ENCODE measurements around the gene SCUBE1. TPM values are rescaled to one million over a fixed set of nuclear protein-coding genes. Genes with fewer than 3 reads are reported as not detected.

SCUBE1 gene
- total and polyA plus RNA-seq, 2 of the 8 experiments (the other 6 are each of a cell fraction or from before 2014, with no cell fraction given), result 2.3 to 4.9 TPM

DNA sequence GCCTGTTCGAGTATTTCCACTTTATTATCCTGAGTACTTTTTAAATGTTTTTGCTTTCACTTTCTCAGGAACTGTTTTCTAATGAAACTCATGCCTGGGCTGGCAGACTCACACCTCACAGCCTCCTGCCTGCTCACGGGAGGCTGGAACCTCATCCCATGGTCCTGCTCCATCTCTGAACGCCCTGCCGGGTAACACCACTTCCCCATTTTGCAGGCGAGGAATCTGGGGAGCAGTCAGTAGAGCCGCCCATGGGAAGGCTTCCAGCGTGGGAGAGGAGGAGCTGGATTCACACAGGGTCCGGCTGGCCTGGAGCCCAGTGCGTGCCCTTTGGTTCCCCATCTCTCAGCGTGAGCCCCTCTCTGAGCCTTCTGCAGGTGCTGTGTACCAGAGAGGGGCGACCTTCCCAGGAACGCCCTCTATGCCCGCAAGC lies 53.6 kb downstream of the SCUBE1 start:
- 85% methylated on average over 13 of the region's 13 CpGs; no CpG with 5 or more reads in 1 of the 2 experiments for WGBS, 2 experiments (ENCODE audit: extremely low coverage in 1 of 2, insufficient coverage in 1 of 2, insufficient read length in 1 of 2, insufficient replicate concordance in 2 of 2, low coverage in 1 of 2, low lambda C conversion rate in 2 of 2, missing lambda C conversion rate in 1 of 2)
- TF ChIP-seq JUND (IDR thresholded peaks at IDR 0.05; ENCODE audit: low read length) (no peak), CHD2 (IDR thresholded peaks at IDR 0.05; ENCODE audit: low read length) (no peak), ASH2L (IDR thresholded peaks at IDR 0.05; ENCODE audit: low read length) (no peak), SUZ12 (IDR thresholded peaks at IDR 0.05; ENCODE audit: low read length) (no peak), KDM1A (IDR thresholded peaks at IDR 0.05; ENCODE audit: borderline replicate concordance, low read length) (no peak)

More for the DNA sequence above, 53.6 kb downstream of the SCUBE1 start:
- Histone ChIP-seq H3K79me2 (ENCODE audit: control insufficient read depth in 1 of 2, insufficient read depth in 2 of 2, low read length in 2 of 2) (no peaks in the 10 kb centered on the region), H4K91ac (replicated peaks; ENCODE audit: insufficient read length, low read length) (no peak overlapping the region), H3K4me3 (ENCODE audit: extremely low read depth in 1 of 4, insufficient read depth in 2 of 4, low read depth in 3 of 4, low read length in 4 of 4) (no peak overlapping the region), H2BK5ac (ENCODE audit: low read depth, low read length) (no peak overlapping the region; the same call in 1 of the 2 replicates), H3K27me3 (replicated peaks in 1 of 4; ENCODE audit: control insufficient read depth in 3 of 4, extremely low read depth in 1 of 4, insufficient read depth in 3 of 4, low read length in 3 of 4) (no peaks in the 10 kb centered on the region), H3K27ac (ENCODE audit: low read depth, low read length) (no peak overlapping the region), H3K36me3 (ENCODE audit: control insufficient read depth in 2 of 4, insufficient read depth in 4 of 4, low read length in 3 of 4) (no peaks in the 10 kb centered on the region), H3K9ac (replicated peaks in 1 of 4; ENCODE audit: extremely low read depth in 1 of 4, low read depth in 3 of 4, low read length in 3 of 4) (no peak overlapping the region), H4K5ac (ENCODE audit: insufficient read length, low read depth, low read length) (no peak overlapping the region), H3K18ac (ENCODE audit: extremely low read depth, low read length) (no peak overlapping the region), H4K20me1 (replicated peaks in 1 of 2; ENCODE audit: control insufficient read depth in 1 of 2, insufficient read depth in 2 of 2, low read length in 2 of 2) (no peaks in the 10 kb centered on the region), H3K9me3 (ENCODE audit: insufficient read depth in 2 of 2, low read depth in 1 of 2, low read length in 1 of 2) (no peaks in the 10 kb centered on the region), H2BK12ac (ENCODE audit: low read depth, low read length) (no peak overlapping the region), H4K8ac (ENCODE audit: extremely low read depth, insufficient read depth, low read length) (no peak overlapping the region; the same call in 1 of the 2 replicates), H3K4ac (replicated peaks; ENCODE audit: insufficient read length, low read depth, low read length) (no peak overlapping the region), H3K23ac (ENCODE audit: insufficient read length) (no peak overlapping the region), H3K56ac (replicated peaks; ENCODE audit: insufficient read length, low read depth, low read length) (no peak overlapping the region), H3K14ac (ENCODE audit: insufficient read length) (no peak overlapping the region), H2AK5ac (ENCODE audit: low read depth, low read length) (no peak overlapping the region), H3K23me2 (ENCODE audit: low read depth, low read length) (no peaks in the 10 kb centered on the region), H3K79me1 (ENCODE audit: low read depth, low read length) (no peaks in the 10 kb centered on the region; the same call in 1 of the 2 replicates), H2BK20ac (ENCODE audit: low read length) (no peak overlapping the region), H2AFZ (ENCODE audit: low read length) (no peak overlapping the region), H3K4me2 (ENCODE audit: insufficient read depth in 1 of 2, low read depth in 2 of 2, low read length in 2 of 2) (no peak overlapping the region), H3K4me1 (replicated peaks in 1 of 4; ENCODE audit: control insufficient read depth in 3 of 4, insufficient read depth in 4 of 4, low read length in 3 of 4) (peaks cover 0 to 9% (median 3%) of the 10 kb centered on the region in 4 experiments; a peak in 5 of 7 replicates), H2BK15ac (ENCODE audit: low read length) (0 out of 2 replicates have a peak overlapping the region, but pooled peaks have one; percentile 46), H2BK120ac (replicated peaks; ENCODE audit: low read depth, low read length) (no peak overlapping the region)
- no peak for DNase-seq (ENCODE audit: low read depth in 1 of 2, low spot score in 2 of 2)
- ChIA-PET CTCF (ENCODE audit: partially characterized antibody) (interaction anchor here (0.9 to 9.2 kb wide), 6 partner anchors 15 to 99 kb away, joined by 3 to 109 read pairs (median 6); no protein-coding TSS in a partner anchor), POLR2A (ENCODE audit: partially characterized antibody) (no interaction called here)
- FAIRE-seq, result no peak
